Measurements from ENCODE around the gene CNTNAP2. TPM values are rescaled to one million over a fixed set of nuclear protein-coding genes. Genes with fewer than 3 reads are reported as not detected.
A peak's percentile ranks its signal among the peaks of the same experiment; 100 is the strongest.
"Not testable (repeated sequence)": the region's sequence is repeated elsewhere in the genome, so short reads cannot be mapped to it uniquely, and the experiment has no call there.

Gene CNTNAP2
- total RNA-seq, 1 donor from 2014 or later: 1.9 TPM

GRCh38 chr7:148403466-148403993, 2286.9 kb downstream of the CNTNAP2 start:
- no peak for DNase-seq

- DNase-seq: no peak
Observed at GRCh38 chr7:148408307-148408706, 2291.7 kb downstream of the CNTNAP2 start.

- DNase-seq: no peak
Observed at GRCh38 chr7:148410905-148411304, 2294.3 kb downstream of the CNTNAP2 start.

- no peak for DNase-seq
Observed at GRCh38 chr7:148412691-148413090, 2296.1 kb downstream of the CNTNAP2 start.

GRCh38 chr7:148419856-148420832, 2303.5 kb downstream of the CNTNAP2 start:
- no peak for DNase-seq

- no peak for DNase-seq
Observed at GRCh38 chr7:148422030-148422429, 2305.4 kb downstream of the CNTNAP2 start.

- DNase-seq: not testable (repeated sequence)
Observed at GRCh38 chr7:148426393-148426792, 2309.8 kb downstream of the CNTNAP2 start.

GRCh38 chr7:148430690-148431089, 2314.1 kb downstream of the CNTNAP2 start:
- DNase-seq: not testable (repeated sequence)

GRCh38 chr7:148433521-148434180, 2317.1 kb downstream of the CNTNAP2 start:
- DNase-seq: no peak

- DNase-seq: peak; percentile 74
Observed at GRCh38 chr7:148434181-148434757, 2317.7 kb downstream of the CNTNAP2 start.

- DNase-seq: no peak
Observed at GRCh38 chr7:148434887-148435286, 2318.3 kb downstream of the CNTNAP2 start.

GRCh38 chr7:148435715-148436114, 2319.1 kb downstream of the CNTNAP2 start:
- DNase-seq: no peak

- no peak for DNase-seq
Observed at GRCh38 chr7:148436135-148436534, 2319.5 kb downstream of the CNTNAP2 start.

- no peak for DNase-seq
Observed at GRCh38 chr7:148436571-148436970, 2320.0 kb downstream of the CNTNAP2 start.

GRCh38 chr7:148437043-148437442, 2320.4 kb downstream of the CNTNAP2 start:
- DNase-seq: no peak

- DNase-seq: peak; percentile 1
Observed at GRCh38 chr7:148442141-148442655, 2325.6 kb downstream of the CNTNAP2 start.

GRCh38 chr7:148442933-148443332, 2326.3 kb downstream of the CNTNAP2 start:
- no peak for DNase-seq

- DNase-seq: no peak
Observed at GRCh38 chr7:148445260-148446044, 2328.9 kb downstream of the CNTNAP2 start.

GRCh38 chr7:148447221-148447849, 2330.7 kb downstream of the CNTNAP2 start:
- no peak for DNase-seq

GRCh38 chr7:148451526-148451925, 2334.9 kb downstream of the CNTNAP2 start:
- DNase-seq: not testable (repeated sequence)

- DNase-seq: no peak
Observed at GRCh38 chr7:148456351-148456750, 2339.8 kb downstream of the CNTNAP2 start.

Data from skin of body (tissue), 2 donors.